HG02938 (cell line): ENCODE measurements around the gene MLX.
"Not testable (repeated sequence)": the region's sequence is repeated elsewhere in the genome, so short reads cannot be mapped to it uniquely, and the experiment has no call there.

Experiments used
- ATAC-seq: cut with Tn5 transposase; IDR thresholded peaks from one replicate; pipeline ENCODE4 v1.9.1; 2021; ENCODE audit warnings: mild to moderate bottlenecking, moderate library complexity; ENCODE audit not compliant: unreplicated experiment

Gene MLX

GRCh38 chr17:42536372-42537155, 30.3 kb upstream of the MLX start:
- peak; percentile 63 for ATAC-seq

GRCh38 chr17:42537156-42537805, 29.6 kb upstream of the MLX start:
- ATAC-seq: no peak

GRCh38 chr17:42537826-42538451, 29.0 kb upstream of the MLX start:
- ATAC-seq: no peak

GRCh38 chr17:42538482-42538881, 28.4 kb upstream of the MLX start:
- ATAC-seq: no peak

- not testable (repeated sequence) for ATAC-seq
These were observed 26.3 kb upstream of the MLX start for GRCh38 chr17:42540558-42540957.

GRCh38 chr17:42541041-42541833, 25.7 kb upstream of the MLX start:
- no peak for ATAC-seq

GRCh38 chr17:42543190-42544079, 23.5 kb upstream of the MLX start:
- no peak for ATAC-seq

- no peak for ATAC-seq
These were observed 22.0 kb upstream of the MLX start for GRCh38 chr17:42544874-42545283.

GRCh38 chr17:42545755-42546505, 21.0 kb upstream of the MLX start:
- not testable (repeated sequence) for ATAC-seq

GRCh38 chr17:42547001-42547461, 19.9 kb upstream of the MLX start:
- ATAC-seq: no peak

GRCh38 chr17:42547698-42548069, 19.2 kb upstream of the MLX start:
- no peak for ATAC-seq

GRCh38 chr17:42548070-42548837, 18.6 kb upstream of the MLX start:
- ATAC-seq: peak; percentile 53

GRCh38 chr17:42548993-42549755, 17.7 kb upstream of the MLX start:
- no peak for ATAC-seq

- not testable (repeated sequence) for ATAC-seq
These were observed 14.2 kb upstream of the MLX start, which contains the start of gene HSD17B1 for GRCh38 chr17:42552736-42553135. TSS of gene HSD17B1 (plus strand) at chr17:42552923. CDS start at chr17:42552934, 11 bp downstream.

- no peak for ATAC-seq
These were observed 13.6 kb upstream of the MLX start for GRCh38 chr17:42553161-42553818.

- no peak for ATAC-seq
These were observed 13.0 kb upstream of the MLX start for GRCh38 chr17:42553866-42554249.
